ENCODE results near the gene MEX3A. TPM values are rescaled to one million over a fixed set of nuclear protein-coding genes. Genes with fewer than 3 reads are reported as not detected.

MEX3A gene
- total and polyA plus RNA-seq, 10 of the 15 experiments (the other 5 are each of a cell fraction or from before 2014, with no cell fraction given): 0.11 to 5.1 (median 1.7) TPM

GRCh38 chr1:156115514-156116374 is 33.5 kb upstream of the MEX3A start:
- 6% methylated on average over 19 of the region's 19 CpGs for WGBS (ENCODE audit: insufficient coverage, insufficient replicate concordance, low lambda C conversion rate, missing lambda C conversion rate)
- Histone ChIP-seq H3K27ac (ENCODE audit: control insufficient read depth, insufficient read depth) (peak overlapping the region; percentile 53), H3K4me2 (ENCODE audit: control insufficient read depth, insufficient read depth) (peak overlapping the region; percentile 79), H3K36me3 (ENCODE audit: control insufficient read depth in 2 of 2, insufficient read depth in 2 of 2, low read length in 1 of 2) (no peaks in the 10 kb centered on the region), H3K79me2 (ENCODE audit: control insufficient read depth, insufficient read depth, low read length) (peaks cover 54% of the 10 kb centered on the region), H3K9me3 (replicated peaks; ENCODE audit: control insufficient read depth, insufficient read depth, low read length) (no peaks in the 10 kb centered on the region), H4K20me1 (ENCODE audit: control insufficient read depth, insufficient read depth) (no peaks in the 10 kb centered on the region), H3K4me3 (peak overlapping the region; percentile 94), H3K27me3 (replicated peaks in 1 of 2; ENCODE audit: control insufficient read depth in 2 of 2, insufficient read depth in 2 of 2, low read length in 1 of 2) (no peaks in the 10 kb centered on the region), H3K9ac (ENCODE audit: control insufficient read depth, insufficient read depth, low read length) (peak overlapping the region; percentile 86), H2AFZ (ENCODE audit: control insufficient read depth, low read depth, low read length) (peak overlapping the region; percentile 29; the same call in 1 of the 2 replicates), H3K4me1 (ENCODE audit: control insufficient read depth, insufficient read depth, low read length) (peaks cover 23% of the 10 kb centered on the region)
- CTCF ChIA-PET: interaction anchor here (1.1 to 25.7 kb wide), 6 partner anchors 7 to 109 kb away, joined by 4 to 1294 read pairs (median 5); no protein-coding TSS in a partner anchor
- FAIRE-seq: no peak
- in situ Hi-C loops (cut with MboI) (no loop called here), intact Hi-C loops (cut with micrococcal nuclease; ENCODE audit: unreplicated experiment) (no loop called here)
- TSS peak; percentile 57 for BruUV-seq (replicated peaks)
- POLR2A ChIA-PET: interaction anchor here (0.6 to 12.7 kb wide), 9 partner anchors 8 to 181 kb away, joined by 3 to 128 read pairs (median 11); partner anchors contain the start of gene PMF1
- no peak for DNase-seq (ENCODE audit: low read depth, low spot score)
- ATAC-seq: peak; percentile 2
- RAD21 ChIA-PET (ENCODE audit: unreplicated experiment): interaction anchor here (0.8 to 22.2 kb wide), 6 partner anchors 12 to 173 kb away, joined by 3 to 695 read pairs (median 4); partner anchors contain the start of gene PMF1
- SMC1A ChIA-PET (ENCODE audit: uncharacterized antibody, unreplicated experiment): interaction anchor here (0.6 to 23.6 kb wide), 4 partner anchors 13 to 109 kb away, joined by 3 to 874 read pairs (median 48); no protein-coding TSS in a partner anchor
- no peak for TF ChIP-seq ZNF622 (IDR thresholded peaks at IDR 0.05)
- TF ChIP-seq IKZF1 (conservative IDR thresholded peaks at IDR 0.05): peak; percentile 12; the same call in 1 of the 2 replicates
- TF ChIP-seq POLR2AphosphoS5 (IDR thresholded peaks at IDR 0.05; ENCODE audit: low read length): peak; percentile 55
- TF ChIP-seq NR2F1 (conservative IDR thresholded peaks at IDR 0.05): peak; percentile 31; the same call in 1 of the 2 replicates
- TF ChIP-seq BACH1 (IDR thresholded peaks at IDR 0.05; ENCODE audit: borderline replicate concordance): 0 out of 2 replicates have a peak, but pooled peaks have one; percentile 10
- no peak for TF ChIP-seq CREM (IDR thresholded peaks at IDR 0.05; ENCODE audit: low read depth)
- TF ChIP-seq, protein P1, sequence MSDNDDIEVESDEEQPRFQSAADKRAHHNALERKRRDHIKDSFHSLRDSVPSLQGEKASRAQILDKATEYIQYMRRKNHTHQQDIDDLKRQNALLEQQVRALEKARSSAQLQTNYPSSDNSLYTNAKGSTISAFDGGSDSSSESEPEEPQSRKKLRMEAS (IDR thresholded peaks at IDR 0.05; ENCODE audit: low read depth, low read length): no peak
- no peak for TF ChIP-seq ZNF384 (IDR thresholded peaks at IDR 0.05; ENCODE audit: borderline replicate concordance, low read depth, low read length)
- no peak for TF ChIP-seq PAX5 (IDR thresholded peaks at IDR 0.05; ENCODE audit: borderline replicate concordance, low read depth, low read length)
- no peak for TF ChIP-seq NBN (IDR thresholded peaks at IDR 0.05)
- TF ChIP-seq, protein P2, sequence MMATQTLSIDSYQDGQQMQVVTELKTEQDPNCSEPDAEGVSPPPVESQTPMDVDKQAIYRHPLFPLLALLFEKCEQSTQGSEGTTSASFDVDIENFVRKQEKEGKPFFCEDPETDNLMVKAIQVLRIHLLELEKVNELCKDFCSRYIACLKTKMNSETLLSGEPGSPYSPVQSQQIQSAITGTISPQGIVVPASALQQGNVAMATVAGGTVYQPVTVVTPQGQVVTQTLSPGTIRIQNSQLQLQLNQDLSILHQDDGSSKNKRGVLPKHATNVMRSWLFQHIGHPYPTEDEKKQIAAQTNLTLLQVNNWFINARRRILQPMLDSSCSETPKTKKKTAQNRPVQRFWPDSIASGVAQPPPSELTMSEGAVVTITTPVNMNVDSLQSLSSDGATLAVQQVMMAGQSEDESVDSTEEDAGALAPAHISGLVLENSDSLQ (IDR thresholded peaks at IDR 0.05): peak; percentile 2; the same call in 1 of the 2 replicates
- 0 out of 2 replicates have a peak, but pooled peaks have one; percentile 52 for TF ChIP-seq LARP7 (IDR thresholded peaks at IDR 0.05)
- no peak for TF ChIP-seq NFYA (IDR thresholded peaks at IDR 0.05; ENCODE audit: borderline replicate concordance, low read depth, low read length)
- no peak for TF ChIP-seq HCFC1 (IDR thresholded peaks at IDR 0.05; ENCODE audit: low read length)
- TF ChIP-seq MTA2 (IDR thresholded peaks at IDR 0.05; ENCODE audit: low read depth): 0 out of 2 replicates have a peak, but pooled peaks have one; percentile 29
- TF ChIP-seq E2F8 (IDR thresholded peaks at IDR 0.05; ENCODE audit: low read depth, partially characterized antibody): no peak
- TF ChIP-seq PBX3 (IDR thresholded peaks at IDR 0.05; ENCODE audit: insufficient replicate concordance, low read depth, low read length): peak; percentile 2
- TF ChIP-seq GATAD2B (conservative IDR thresholded peaks at IDR 0.05; ENCODE audit: low read depth): peak; percentile 37; the same call in 1 of the 2 replicates

Data from GM12878 (cell line).